HCT116 (cell line): Measurements from ENCODE around the gene NTNG2. TPM values are rescaled to one million over a fixed set of nuclear protein-coding genes. Genes with fewer than 3 reads are reported as not detected.

Source experiments
- ATAC-seq: fragments of 200-7000 bp; cut with Tn5 transposase; 2 replicates; pipeline ENCODE4 v1.9.1; 2020; ENCODE audit warnings: mild to moderate bottlenecking, moderate library complexity
- BruUV-seq: library from RNA; stranded (reverse); fragments of 400-500 nt; replicated peaks from 2 replicates; lab custom pipeline; 2021; lab: Mats Ljungman, UMichigan
- CTCF ChIA-PET: fragments of 300-600 bp; sonication (Branson Sonifier 250); formaldehyde crosslinking; loops from one replicate; lab custom pipeline; 2021; ENCODE audit warnings: antibody characterized with exemption; lab: Charles Lee
- POLR2A ChIA-PET: fragments of 300-600, 350-600 bp; sonication (Branson Sonifier 250); formaldehyde crosslinking; loops from one replicate; lab custom pipeline; 2021; ENCODE audit warnings: antibody characterized with exemption; lab: Charles Lee
- RAD21 ChIA-PET, 2 experiments: fragments of 300-600 bp; sonication (Branson Sonifier 250); formaldehyde crosslinking; loops; one replicate each; lab custom pipeline; 2023; ENCODE audit warnings: low total read pairs in 2 of 2; ENCODE audit not compliant: uncharacterized antibody in 2 of 2, unreplicated experiment in 2 of 2, low non-redundant PET in 1 of 2; lab: Charles Lee
- DNase-seq: peaks from one replicate; pipeline ENCODE4 v3.0.0-alpha.2; 2010; ENCODE audit warnings: low read depth, low spot score
- H2AFZ ChIP-seq: fragments of 200-600 bp; shearing (Covaris generic), sonication (generic); 2 replicates; pipeline ENCODE4 v1.6.1; 2017; ENCODE audit warnings: low read depth, mixed run types, mixed read lengths, antibody characterized with exemption, low read length; ENCODE audit not compliant: poor library complexity, severe bottlenecking
- H3K27ac ChIP-seq: 2 replicates; pipeline ENCODE4 v1.5.1; 2012; ENCODE audit warnings: low read depth, low read length
- H3K27me3 ChIP-seq: fragments of 200-600 bp; sonication (generic); 2 replicates; pipeline ENCODE4 v1.6.1; 2016; ENCODE audit warnings: mixed run types, low read length, mixed read lengths; ENCODE audit not compliant: insufficient read depth
- H3K36me3 ChIP-seq, 2 experiments: fragments of 200-500 bp in 1 of 2; fragments of 200-600 bp in 1 of 2; sonication (Bioruptor generic) in 1 of 2; sonication (generic) in 1 of 2; 2 replicates each; pipeline versions ENCODE4 v1.5.1 to v1.6.1; 2014 to 2016; ENCODE audit warnings: low read length in 2 of 2, inconsistent platforms in 1 of 2, mixed read lengths in 1 of 2, mixed run types in 1 of 2; ENCODE audit not compliant: insufficient read depth in 2 of 2, control insufficient read depth in 1 of 2
- H3K4me1 ChIP-seq, 2 experiments: fragments of 200-600 bp in 1 of 2; sonication (generic) in 1 of 2; 2 replicates each; pipeline versions ENCODE4 v1.5.1 to v1.6.1; 2012 to 2017; ENCODE audit warnings: low read length in 2 of 2, inconsistent platforms in 1 of 2, mild to moderate bottlenecking in 1 of 2, mixed read lengths in 1 of 2, mixed run types in 1 of 2, moderate library complexity in 1 of 2; ENCODE audit not compliant: insufficient read depth in 2 of 2, control insufficient read depth in 1 of 2
- H3K4me2 ChIP-seq: fragments of 200-600 bp; sonication (generic); 2 replicates; pipeline ENCODE4 v1.6.1; 2017; ENCODE audit warnings: mixed run types, low read length, mixed read lengths
- H3K4me3 ChIP-seq, 2 experiments: fragments of 200-600 bp in 1 of 2; sonication (generic) in 1 of 2; replicated peaks in 1 of 2; 2 replicates each; pipeline ENCODE4 v1.5.1; 2011 to 2016; ENCODE audit warnings: low read length in 2 of 2, control low read depth in 1 of 2, low read depth in 1 of 2, mild to moderate bottlenecking in 1 of 2, mixed read lengths in 1 of 2, mixed run types in 1 of 2
- H3K79me2 ChIP-seq: fragments of 200-600 bp; sonication (generic); 2 replicates; pipeline ENCODE4 v1.6.1; 2017; ENCODE audit warnings: mild to moderate bottlenecking, mixed run types, low read length, moderate library complexity, mixed read lengths; ENCODE audit not compliant: insufficient read depth
- H3K9ac ChIP-seq: fragments of 200-600 bp; sonication (generic); 2 replicates; pipeline ENCODE4 v1.6.1; 2016; ENCODE audit warnings: low read length, mixed read lengths
- H3K9me2 ChIP-seq: fragments of 200-600 bp; sonication (generic), shearing (Covaris generic); 2 replicates; pipeline ENCODE4 v1.6.1; 2017; ENCODE audit warnings: mixed run types, mild to moderate bottlenecking, moderate library complexity; ENCODE audit not compliant: insufficient read depth
- H3K9me3 ChIP-seq, 2 experiments: fragments of 200-500 bp in 1 of 2; fragments of 200-600 bp in 1 of 2; sonication (Bioruptor generic) in 1 of 2; sonication (generic) in 1 of 2; 2 replicates each; pipeline ENCODE4 v1.6.1; 2014 to 2017; ENCODE audit warnings: low read length in 2 of 2, mixed read lengths in 2 of 2, inconsistent platforms in 1 of 2, low read depth in 1 of 2, mild to moderate bottlenecking in 1 of 2, mixed run types in 1 of 2, moderate library complexity in 1 of 2; ENCODE audit not compliant: control insufficient read depth in 1 of 2, insufficient read depth in 1 of 2
- H4K20me1 ChIP-seq: fragments of 200-600 bp; sonication (generic), shearing (Covaris generic); 2 replicates; pipeline ENCODE4 v1.6.1; 2017; ENCODE audit warnings: mixed run types, mild to moderate bottlenecking, moderate library complexity; ENCODE audit not compliant: insufficient read depth
- EGR1 ChIP-seq: IDR thresholded peaks from 2 replicates; pipeline ENCODE4 v1.6.1; 2012; ENCODE audit warnings: low read depth
- ELF1 ChIP-seq: IDR thresholded peaks from 2 replicates; pipeline ENCODE4 v1.6.1; 2012; ENCODE audit warnings: low read depth, borderline replicate concordance
- EZH2 ChIP-seq: fragments of 200-600 bp; sonication (generic); IDR thresholded peaks from 2 replicates; pipeline ENCODE4 v1.6.1; 2017; ENCODE audit warnings: antibody characterized with exemption, mixed run types
- EZH2phosphoT487 ChIP-seq: fragments of 200-600 bp; IDR thresholded peaks from 2 replicates; pipeline ENCODE4 v1.6.1; 2018; ENCODE audit warnings: antibody characterized with exemption, borderline replicate concordance
- FOSL1 ChIP-seq: IDR thresholded peaks from 2 replicates; pipeline ENCODE4 v1.6.1; 2012; ENCODE audit warnings: low read depth
- JUND ChIP-seq: IDR thresholded peaks from 2 replicates; pipeline ENCODE4 v1.6.1; 2012
- POLR2AphosphoS5 ChIP-seq: IDR thresholded peaks from 2 replicates; pipeline ENCODE4 v1.6.1; 2011; ENCODE audit warnings: mild to moderate bottlenecking, low read depth, low read length, moderate library complexity
- RAD21 ChIP-seq: IDR thresholded peaks from 2 replicates; pipeline ENCODE4 v1.6.1; 2012; ENCODE audit warnings: low read depth, mild to moderate bottlenecking
- SIN3A ChIP-seq: IDR thresholded peaks from 2 replicates; pipeline ENCODE4 v1.6.1; 2012; ENCODE audit warnings: low read depth
- SRF ChIP-seq: IDR thresholded peaks from 2 replicates; pipeline ENCODE4 v1.6.1; 2012; ENCODE audit warnings: low read depth
- TCF7L2 ChIP-seq: IDR thresholded peaks from 2 replicates; pipeline ENCODE4 v1.7.0; 2011; ENCODE audit warnings: borderline replicate concordance, inconsistent platforms; ENCODE audit not compliant: insufficient read depth, insufficient read length; ENCODE audit errors: extremely low read depth
- YY1 ChIP-seq: IDR thresholded peaks from 2 replicates; pipeline ENCODE4 v1.6.1; 2011; ENCODE audit warnings: low read length, low read depth, moderate library complexity, mild to moderate bottlenecking; ENCODE audit not compliant: insufficient replicate concordance; ENCODE audit errors: extremely low read depth
- intact Hi-C: fragments of 100-400 bp; cut with micrococcal nuclease; formaldehyde crosslinking; loops from 2 replicates; pipeline ENCODE4 v1.10.0; 2022
- total RNA-seq: library from RNA; stranded (reverse); gene quantifications from one replicate; pipeline ENCODE4 v1.2.1, GENCODE V29; 2021; ENCODE audit not compliant: unreplicated experiment
- TF ChIP-seq, protein P1 (sequence below): IDR thresholded peaks from 2 replicates; pipeline ENCODE4 v1.6.1; 2012; ENCODE audit warnings: low read depth

The NTNG2 gene
- total RNA-seq, 1 experiment from 2014 or later, result 2.5 TPM

DNA sequence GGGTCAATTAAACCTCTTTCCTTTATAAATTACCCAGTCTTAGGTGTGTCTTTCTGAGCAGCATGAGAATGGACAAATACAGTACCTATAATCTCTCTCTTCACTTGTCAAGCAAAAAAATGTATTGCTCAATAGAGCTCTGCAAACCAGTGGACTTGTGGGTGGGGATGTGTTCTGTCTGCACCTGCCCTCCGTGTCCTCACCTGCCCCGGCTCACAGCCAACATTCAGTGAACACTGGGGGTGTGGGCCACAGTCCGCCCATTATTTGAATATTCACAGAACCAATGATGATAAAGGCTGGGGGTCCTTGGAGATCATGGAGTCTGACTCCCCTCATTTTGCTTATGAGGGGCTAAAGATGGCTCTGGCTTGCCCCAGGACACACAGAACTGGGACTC is 45.3 kb upstream of the NTNG2 start:
- peaks cover 68% of the 10 kb centered on the region for H3K27me3 ChIP-seq
- H3K4me1 ChIP-seq, result no peaks in the 10 kb centered on the region
- no peak overlapping the region for H3K27ac ChIP-seq
- RAD21 ChIA-PET, result no interaction called here
- no peaks in the 10 kb centered on the region for H3K36me3 ChIP-seq
- no peaks in the 10 kb centered on the region for H3K9me3 ChIP-seq
- TF ChIP-seq FOSL1 (no peak), SRF (no peak), EZH2 (no peak)
- DNase-seq (no peak), ATAC-seq (no peak)
- no peaks in the 10 kb centered on the region for H3K79me2 ChIP-seq
- no peaks in the 10 kb centered on the region for H4K20me1 ChIP-seq
- no peak overlapping the region for H3K9ac ChIP-seq
- H3K9me2 ChIP-seq, result no peaks in the 10 kb centered on the region
- intact Hi-C loops, result loop anchor here (10.0 kb wide), 1 partner anchor 332 kb away; no protein-coding TSS in a partner anchor
- BruUV-seq, result no TSS peak
- POLR2A ChIA-PET, result no interaction called here
- H3K4me2 ChIP-seq, result no peak overlapping the region
- H3K4me3 ChIP-seq, result no peak overlapping the region
- H2AFZ ChIP-seq, result no peak overlapping the region
- CTCF ChIA-PET, result no interaction called here

DNA sequence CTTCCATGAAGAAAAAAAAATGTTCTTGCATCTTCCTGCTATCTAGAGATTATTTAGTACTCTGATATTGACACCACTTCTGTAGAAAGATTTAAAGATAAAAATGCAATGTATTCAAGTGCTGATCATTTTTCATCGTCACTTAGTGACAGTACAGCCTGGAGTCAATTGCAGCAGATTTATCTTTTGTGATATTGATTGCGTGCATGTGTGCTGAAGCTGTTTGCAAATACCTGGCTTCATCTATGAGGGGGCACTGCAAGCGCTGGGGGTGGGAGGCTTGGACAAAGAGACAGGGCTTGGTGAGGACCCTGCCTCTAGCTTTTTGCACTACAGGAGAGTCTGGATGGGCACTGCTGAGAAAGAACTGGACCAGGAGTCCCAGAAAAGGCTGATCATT is 44.2 kb upstream of the NTNG2 start:
- no peak overlapping the region for H3K4me3 ChIP-seq
- POLR2A ChIA-PET, result no interaction called here
- peaks cover 71% of the 10 kb centered on the region for H3K27me3 ChIP-seq

More for the DNA sequence above, 44.2 kb upstream of the NTNG2 start:
- Histone ChIP-seq H3K27ac (no peak overlapping the region), H3K4me1 (no peaks in the 10 kb centered on the region), H3K36me3 (no peaks in the 10 kb centered on the region), H3K9me2 (no peaks in the 10 kb centered on the region), H3K4me2 (no peak overlapping the region), H4K20me1 (no peaks in the 10 kb centered on the region), H2AFZ (no peak overlapping the region), H3K9ac (no peak overlapping the region), H3K9me3 (no peaks in the 10 kb centered on the region), H3K79me2 (no peaks in the 10 kb centered on the region)
- intact Hi-C loops, result loop anchor here (10.0 kb wide), 1 partner anchor 333 kb away; no protein-coding TSS in a partner anchor
- ChIA-PET CTCF (no interaction called here), RAD21 (no interaction called here)
- ATAC-seq, result no peak
- TF ChIP-seq EZH2 (no peak), ELF1 (no peak), EGR1 (no peak), SIN3A (no peak), POLR2AphosphoS5 (no peak), JUND (no peak), YY1 (no peak), RAD21 (no peak), EZH2phosphoT487 (no peak), TCF7L2 (no peak)
- TF ChIP-seq, protein P1, sequence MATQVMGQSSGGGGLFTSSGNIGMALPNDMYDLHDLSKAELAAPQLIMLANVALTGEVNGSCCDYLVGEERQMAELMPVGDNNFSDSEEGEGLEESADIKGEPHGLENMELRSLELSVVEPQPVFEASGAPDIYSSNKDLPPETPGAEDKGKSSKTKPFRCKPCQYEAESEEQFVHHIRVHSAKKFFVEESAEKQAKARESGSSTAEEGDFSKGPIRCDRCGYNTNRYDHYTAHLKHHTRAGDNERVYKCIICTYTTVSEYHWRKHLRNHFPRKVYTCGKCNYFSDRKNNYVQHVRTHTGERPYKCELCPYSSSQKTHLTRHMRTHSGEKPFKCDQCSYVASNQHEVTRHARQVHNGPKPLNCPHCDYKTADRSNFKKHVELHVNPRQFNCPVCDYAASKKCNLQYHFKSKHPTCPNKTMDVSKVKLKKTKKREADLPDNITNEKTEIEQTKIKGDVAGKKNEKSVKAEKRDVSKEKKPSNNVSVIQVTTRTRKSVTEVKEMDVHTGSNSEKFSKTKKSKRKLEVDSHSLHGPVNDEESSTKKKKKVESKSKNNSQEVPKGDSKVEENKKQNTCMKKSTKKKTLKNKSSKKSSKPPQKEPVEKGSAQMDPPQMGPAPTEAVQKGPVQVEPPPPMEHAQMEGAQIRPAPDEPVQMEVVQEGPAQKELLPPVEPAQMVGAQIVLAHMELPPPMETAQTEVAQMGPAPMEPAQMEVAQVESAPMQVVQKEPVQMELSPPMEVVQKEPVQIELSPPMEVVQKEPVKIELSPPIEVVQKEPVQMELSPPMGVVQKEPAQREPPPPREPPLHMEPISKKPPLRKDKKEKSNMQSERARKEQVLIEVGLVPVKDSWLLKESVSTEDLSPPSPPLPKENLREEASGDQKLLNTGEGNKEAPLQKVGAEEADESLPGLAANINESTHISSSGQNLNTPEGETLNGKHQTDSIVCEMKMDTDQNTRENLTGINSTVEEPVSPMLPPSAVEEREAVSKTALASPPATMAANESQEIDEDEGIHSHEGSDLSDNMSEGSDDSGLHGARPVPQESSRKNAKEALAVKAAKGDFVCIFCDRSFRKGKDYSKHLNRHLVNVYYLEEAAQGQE, result no peak
- no peak for DNase-seq
- BruUV-seq, result no TSS peak
